ENCODE data around the gene COMT.

DNA sequence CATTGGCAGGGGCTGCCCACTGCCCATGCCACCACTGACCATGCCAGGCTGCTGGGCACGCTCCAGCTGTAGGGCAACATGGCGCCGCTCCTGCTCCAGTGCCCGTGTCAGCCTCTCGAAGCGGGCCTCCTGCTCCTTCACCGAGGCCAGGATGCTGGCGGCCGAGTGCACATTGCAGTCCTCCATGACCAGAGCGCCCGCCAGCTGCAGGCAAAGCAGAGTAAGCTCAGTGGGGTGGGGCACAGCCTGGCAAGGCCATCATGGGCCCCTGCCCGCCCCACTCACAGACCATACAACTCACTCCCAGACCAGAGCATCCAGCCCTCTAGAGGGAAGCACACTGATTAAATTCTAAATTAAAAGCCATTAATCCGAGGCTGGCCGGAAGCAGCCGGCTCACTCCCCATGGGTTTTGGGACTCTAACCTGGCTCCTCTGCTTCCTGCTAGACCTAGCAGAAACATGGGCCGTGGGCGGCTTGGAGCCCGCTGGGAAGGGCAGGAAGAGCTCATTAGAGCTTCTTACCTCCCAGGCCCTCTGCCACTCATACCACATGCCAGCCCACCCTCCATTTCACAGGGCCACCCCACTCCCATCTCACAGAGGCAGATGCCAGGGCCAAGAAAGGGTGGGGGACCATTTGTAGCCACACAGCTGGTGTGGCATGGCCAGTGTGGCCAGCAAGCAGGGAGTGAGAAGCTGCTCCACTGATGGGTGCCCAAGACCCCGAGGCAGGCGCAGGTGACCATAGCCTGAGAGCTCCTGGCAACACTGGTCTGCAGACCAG lies 49.2 kb downstream of the COMT start:
- TF ChIP-seq CTCF (IDR thresholded peaks at IDR 0.05) (no peak), POLR2A (IDR thresholded peaks at IDR 0.05) (no peak)

All from Peyer's patch (tissue), 4 donors.